K562 (cell line): ENCODE results near the gene COX19. TPM values are rescaled to one million over a fixed set of nuclear protein-coding genes. Genes with fewer than 3 reads are reported as not detected.

Source experiments
- ATAC-seq: fragments of 200-7000 bp; cut with Tn5 transposase; 3 replicates; pipeline ENCODE4 v1.9.1; 2020; ENCODE audit warnings: moderate library complexity
- BruUV-seq: library from RNA; stranded (reverse); fragments of 400-500 nt; replicated peaks from 2 replicates; lab custom pipeline; 2021; lab: Mats Ljungman, UMichigan
- CTCF ChIA-PET: fragments of 300-600 bp; formaldehyde crosslinking; extraction: SDS; loops from one replicate; lab custom pipeline; 2021; ENCODE audit warnings: low intra/inter-chr PET ratio; lab: Yijun Ruan, JAX
- POLR2A ChIA-PET: fragments of 300-600, 350-650 bp; sonication (Branson Sonifier 250); formaldehyde crosslinking; extraction: SDS; loops from one replicate; lab custom pipeline; 2021; ENCODE audit warnings: antibody characterized with exemption, inconsistent platforms; lab: Yijun Ruan, JAX
- DNase-seq, 4 experiments: peaks; one replicate each; pipeline versions ENCODE4 v3.0.0 to v3.0.0-alpha.2; 2011 to 2018; ENCODE audit warnings: low spot score in 3 of 4, mixed read lengths in 3 of 4; ENCODE audit errors: extremely low read depth in 1 of 4
- FAIRE-seq: peaks from 2 replicates; lab custom pipeline; 2011; peaks lifted over from hg19 to GRCh38; lab: Jason Lieb, UNC
- H2AFZ ChIP-seq: 2 replicates; pipeline ENCODE4 v1.6.0; 2011; ENCODE audit warnings: low read depth, low read length, control low read depth, inconsistent platforms
- H3K27ac ChIP-seq: fragments of 200-600 bp; 3 replicates; pipeline ENCODE4 v1.8.0; 2011; ENCODE audit warnings: low read depth, mild to moderate bottlenecking, control low read depth, inconsistent platforms, low read length, moderate library complexity, mixed read lengths; ENCODE audit errors: extremely low read depth
- H3K27me3 ChIP-seq, 2 experiments: fragments of 300-600 bp in 1 of 2; 2 replicates in 1 of 2; 3 replicates in 1 of 2; pipeline versions ENCODE4 v1.6.0 to v1.8.0; 2011; ENCODE audit warnings: inconsistent platforms in 2 of 2, low read length in 2 of 2, mild to moderate bottlenecking in 1 of 2, mixed read lengths in 1 of 2, moderate library complexity in 1 of 2; ENCODE audit not compliant: control insufficient read depth in 2 of 2, insufficient read depth in 2 of 2
- H3K36me3 ChIP-seq: fragments of 300-600 bp; 3 replicates; pipeline ENCODE4 v1.8.0; 2011; ENCODE audit warnings: mild to moderate bottlenecking, low read length, inconsistent platforms; ENCODE audit not compliant: control insufficient read depth, insufficient read depth
- H3K4me1 ChIP-seq, 2 experiments: fragments of 200-600 bp in 1 of 2; replicated peaks in 1 of 2; 2 replicates in 1 of 2; 3 replicates in 1 of 2; pipeline versions ENCODE4 v1.5.1 to v1.8.0; 2011; ENCODE audit warnings: inconsistent platforms in 2 of 2, low read length in 2 of 2, mild to moderate bottlenecking in 1 of 2, mixed read lengths in 1 of 2, moderate library complexity in 1 of 2; ENCODE audit not compliant: control insufficient read depth in 2 of 2, insufficient read depth in 2 of 2
- H3K4me2 ChIP-seq: 2 replicates; pipeline ENCODE4 v1.6.1; 2011; ENCODE audit warnings: low read length, control low read depth, inconsistent platforms, mixed read lengths; ENCODE audit not compliant: insufficient read depth
- H3K4me3 ChIP-seq: fragments of 200-600 bp; sonication (generic), shearing (Covaris generic); 2 replicates; pipeline ENCODE4 v1.5.1; 2016; ENCODE audit warnings: control low read depth, inconsistent platforms
- H3K79me2 ChIP-seq: fragments of 200-600 bp; 3 replicates; pipeline ENCODE4 v1.8.0; 2011; ENCODE audit warnings: low read length, inconsistent platforms; ENCODE audit not compliant: control insufficient read depth, insufficient read depth
- H3K9ac ChIP-seq, 2 experiments: 2 replicates each; pipeline versions ENCODE4 v1.6.0 to v1.6.1; 2011; ENCODE audit warnings: low read depth in 2 of 2, low read length in 2 of 2, control low read depth in 1 of 2, inconsistent platforms in 1 of 2, mild to moderate bottlenecking in 1 of 2, mixed read lengths in 1 of 2; ENCODE audit not compliant: insufficient read depth in 1 of 2
- H3K9me1 ChIP-seq: one replicate; pipeline ENCODE4 v1.6.0; 2011; ENCODE audit warnings: inconsistent platforms, mild to moderate bottlenecking, low read length, moderate library complexity; ENCODE audit not compliant: control insufficient read depth, insufficient read depth
- H3K9me3 ChIP-seq: replicated peaks from 2 replicates; pipeline ENCODE4 v1.5.1; 2011; ENCODE audit warnings: low read depth, low read length, inconsistent platforms; ENCODE audit not compliant: control insufficient read depth, insufficient read depth
- H4K20me1 ChIP-seq: replicated peaks from 2 replicates; pipeline ENCODE4 v1.6.1; 2011; ENCODE audit warnings: low read length, inconsistent platforms, mixed read lengths; ENCODE audit not compliant: control insufficient read depth, insufficient read depth
- GTF2F1 ChIP-seq: IDR thresholded peaks from 2 replicates; pipeline ENCODE4 v1.6.1; 2011; ENCODE audit warnings: low read depth, low read length, improper control_type of control experiment
- TRIM28 ChIP-seq: fragments of 450-650 bp; IDR thresholded peaks from 2 replicates; pipeline ENCODE4 v1.6.1; 2017
- WGBS: fragments of 100-300 bp; shearing (Covaris generic); methylation state at CpG from one replicate; pipeline ENCODE4 v1.1.6; 2016; ENCODE audit warnings: low coverage, mixed read lengths; ENCODE audit not compliant: insufficient coverage; ENCODE audit errors: missing lambda C conversion rate; 5-methylcytosine and 5-hydroxymethylcytosine counted together
- in situ Hi-C: fragments of 300-500 bp; cut with MboI; formaldehyde crosslinking; loops from 4 replicates; pipeline ENCODE4 v1.15.0; 2018; ENCODE audit warnings: inconsistent platforms, mixed read lengths
- intact Hi-C: fragments of 100-400 bp; cut with micrococcal nuclease; formaldehyde crosslinking; loops from 2 replicates; pipeline ENCODE4 v1.14.2; 2022
- polyA plus RNA-seq, 8 experiments: library from polyadenylated mRNA; depleted of rRNA in 4 of 8; stranded (reverse) in 5 of 8; unstranded in 3 of 8; fragments of >200 nt; fragmentation: Nextera tagmentation in 2 of 8; fragmentation: Illumina TruSeq in 1 of 8; extraction: Ambion mirVana in 2 of 8; extraction: Trizol in 1 of 8; gene quantifications; 2 replicates each; pipeline versions ENCODE4 v1.2.1 to v1.2.3, GENCODE V29; 2011 to 2014; ENCODE audit warnings: inconsistent platforms in 1 of 8, missing spikeins in 1 of 8
- total RNA-seq, 7 experiments: library from RNA; depleted of rRNA in 6 of 7; stranded (reverse); fragments of >200 nt in 6 of 7; fragmentation: Illumina TruSeq in 2 of 7; extraction: Trizol in 2 of 7; gene quantifications; 2 replicates each; pipeline versions ENCODE4 v1.2.1 to v1.2.3, GENCODE V29; 2011 to 2021; ENCODE audit warnings: low replicate concordance in 1 of 7
- TF ChIP-seq, protein P1 (sequence below), 2 experiments: fragments of 450-650 bp in 1 of 2; IDR thresholded peaks; 2 replicates each; pipeline ENCODE4 v1.6.1; 2011 to 2017; ENCODE audit warnings: low read depth in 2 of 2, antibody characterized with exemption in 1 of 2, borderline replicate concordance in 1 of 2, low read length in 1 of 2, mild to moderate bottlenecking in 1 of 2, mixed read lengths in 1 of 2; ENCODE audit not compliant: control insufficient read depth in 1 of 2
- TF ChIP-seq, protein P2 (sequence below): sonication (generic); formaldehyde crosslinking; IDR thresholded peaks from 2 replicates; pipeline ENCODE4 v1.9.0; 2022; ENCODE audit warnings: mild to moderate bottlenecking, missing genetic modification reagents

Gene COX19
- total and polyA plus RNA-seq, 9 of the 15 experiments (the other 6 are each of a cell fraction or from before 2014, with no cell fraction given), result 5.2 to 10.5 (median 7.9) TPM

DNA sequence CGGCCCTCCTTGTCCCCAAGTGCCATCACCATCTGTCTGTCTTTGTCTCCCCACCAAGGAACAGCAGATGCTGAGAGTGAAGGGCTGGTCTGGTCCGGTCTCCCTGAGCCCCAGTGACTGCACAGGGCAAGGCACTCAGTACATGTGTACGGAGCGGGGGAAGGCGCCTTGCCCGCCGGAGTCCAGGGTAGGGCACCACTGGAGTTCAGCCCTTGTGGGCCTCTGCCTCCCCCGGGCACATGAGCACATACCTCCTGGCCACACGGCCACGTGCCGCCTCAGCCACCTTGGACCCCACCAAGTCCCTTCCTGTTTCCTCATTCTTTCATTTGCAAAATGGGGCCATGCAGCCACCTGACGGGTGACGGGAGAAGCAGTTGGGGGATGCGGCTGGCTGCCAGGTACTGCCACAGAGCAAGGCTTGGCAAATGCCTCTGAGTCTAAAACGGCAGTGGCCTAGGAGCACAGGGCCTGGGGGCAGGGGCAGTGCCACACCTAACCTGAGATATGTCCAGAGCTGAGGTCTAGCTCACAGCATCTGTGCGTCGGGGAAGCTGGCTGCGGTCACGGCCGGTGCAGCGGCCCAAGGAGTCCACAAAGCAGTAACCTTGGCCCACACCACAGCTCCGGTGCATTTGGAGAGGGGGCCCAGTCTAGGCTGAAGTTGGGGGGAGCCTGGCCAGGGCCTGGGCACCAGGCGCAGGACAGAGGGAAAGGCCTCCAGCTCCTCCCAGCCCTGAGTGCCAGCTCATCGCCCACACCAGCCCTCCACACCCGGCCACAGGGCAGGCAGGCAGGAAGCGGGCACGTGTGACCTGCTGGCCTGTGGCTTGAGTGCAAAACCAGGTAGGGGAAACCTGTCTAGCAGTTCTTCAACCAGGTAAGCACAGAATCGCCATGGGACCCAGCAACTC, 26.1 kb downstream of the COX19 start:
- Histone ChIP-seq H3K27me3 (peaks cover 41 to 66% of the 10 kb centered on the region in 2 experiments), H3K4me2 (no peak overlapping the region), H3K36me3 (no peaks in the 10 kb centered on the region), H3K9ac (peak overlapping the region in 1 of 2 experiments; percentile 58; a peak in 1 of 4 replicates), H3K9me1 (no peaks in the 10 kb centered on the region), H3K9me3 (no peaks in the 10 kb centered on the region), H3K4me1 (peaks cover 0 to 43% of the 10 kb centered on the region in 2 experiments; a peak in 2 of 5 replicates), H3K4me3 (no peak overlapping the region), H2AFZ (no peak overlapping the region), H3K79me2 (no peaks in the 10 kb centered on the region), H3K27ac (no peak overlapping the region), H4K20me1 (peaks cover 12% of the 10 kb centered on the region; the same call in 1 of the 2 replicates)
- FAIRE-seq (no peak), DNase-seq (no peak), ATAC-seq (no peak)
- no TSS peak for BruUV-seq
- CTCF ChIA-PET, result no interaction called here
- in situ Hi-C loops (no loop called here), intact Hi-C loops (no loop called here)
- POLR2A ChIA-PET, result interaction anchor here (0.8 kb wide), 1 partner anchor 36 kb away, joined by 3 read pairs; no protein-coding TSS in a partner anchor
- TF ChIP-seq, protein P1, sequence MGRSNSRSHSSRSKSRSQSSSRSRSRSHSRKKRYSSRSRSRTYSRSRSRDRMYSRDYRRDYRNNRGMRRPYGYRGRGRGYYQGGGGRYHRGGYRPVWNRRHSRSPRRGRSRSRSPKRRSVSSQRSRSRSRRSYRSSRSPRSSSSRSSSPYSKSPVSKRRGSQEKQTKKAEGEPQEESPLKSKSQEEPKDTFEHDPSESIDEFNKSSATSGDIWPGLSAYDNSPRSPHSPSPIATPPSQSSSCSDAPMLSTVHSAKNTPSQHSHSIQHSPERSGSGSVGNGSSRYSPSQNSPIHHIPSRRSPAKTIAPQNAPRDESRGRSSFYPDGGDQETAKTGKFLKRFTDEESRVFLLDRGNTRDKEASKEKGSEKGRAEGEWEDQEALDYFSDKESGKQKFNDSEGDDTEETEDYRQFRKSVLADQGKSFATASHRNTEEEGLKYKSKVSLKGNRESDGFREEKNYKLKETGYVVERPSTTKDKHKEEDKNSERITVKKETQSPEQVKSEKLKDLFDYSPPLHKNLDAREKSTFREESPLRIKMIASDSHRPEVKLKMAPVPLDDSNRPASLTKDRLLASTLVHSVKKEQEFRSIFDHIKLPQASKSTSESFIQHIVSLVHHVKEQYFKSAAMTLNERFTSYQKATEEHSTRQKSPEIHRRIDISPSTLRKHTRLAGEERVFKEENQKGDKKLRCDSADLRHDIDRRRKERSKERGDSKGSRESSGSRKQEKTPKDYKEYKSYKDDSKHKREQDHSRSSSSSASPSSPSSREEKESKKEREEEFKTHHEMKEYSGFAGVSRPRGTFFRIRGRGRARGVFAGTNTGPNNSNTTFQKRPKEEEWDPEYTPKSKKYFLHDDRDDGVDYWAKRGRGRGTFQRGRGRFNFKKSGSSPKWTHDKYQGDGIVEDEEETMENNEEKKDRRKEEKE (IDR thresholded peaks at IDR 0.05; ENCODE audit: borderline replicate concordance in 1 of 2, control insufficient read depth in 1 of 2, low read depth in 2 of 2, low read length in 1 of 2), result no peak
- TF ChIP-seq, protein P2, sequence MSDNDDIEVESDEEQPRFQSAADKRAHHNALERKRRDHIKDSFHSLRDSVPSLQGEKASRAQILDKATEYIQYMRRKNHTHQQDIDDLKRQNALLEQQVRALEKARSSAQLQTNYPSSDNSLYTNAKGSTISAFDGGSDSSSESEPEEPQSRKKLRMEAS, result peak; percentile 46; the same call in 1 of the 2 replicates
- TF ChIP-seq GTF2F1, result no peak
- TF ChIP-seq TRIM28, result no peak
- 12% methylated on average over 27 of the region's 28 CpGs for WGBS
